DOHH2 (cell line): ENCODE measurements around the gene SLC5A6.

Source experiments
- H3F3A ChIP-seq: fragments of 200-600 bp; sonication (generic), shearing (Covaris generic); 2 replicates; pipeline ENCODE4 v1.6.0; 2016; ENCODE audit warnings: antibody characterized with exemption, mild to moderate bottlenecking; ENCODE audit not compliant: control insufficient read depth, insufficient read depth
- H3K27ac ChIP-seq: fragments of 200-600 bp; sonication (generic); 2 replicates; pipeline ENCODE4 v1.5.1; 2014; ENCODE audit warnings: low read depth, mild to moderate bottlenecking, low read length, moderate library complexity
- H3K27me3 ChIP-seq: fragments of 200-600 bp; sonication (generic); 2 replicates; pipeline ENCODE4 v1.6.1; 2014; ENCODE audit warnings: mild to moderate bottlenecking, low read length, mixed read lengths; ENCODE audit not compliant: control insufficient read depth
- H3K36me3 ChIP-seq: fragments of 200-600 bp; sonication (generic); 2 replicates; pipeline ENCODE4 v1.6.1; 2014; ENCODE audit warnings: mild to moderate bottlenecking, low read length, moderate library complexity, mixed read lengths; ENCODE audit not compliant: control insufficient read depth
- H3K4me1 ChIP-seq: fragments of 200-600 bp; sonication (generic); 2 replicates; pipeline ENCODE4 v1.6.1; 2014; ENCODE audit warnings: mild to moderate bottlenecking, low read length, mixed read lengths; ENCODE audit not compliant: control insufficient read depth
- H3K4me2 ChIP-seq: fragments of 200-600 bp; sonication (generic); 2 replicates; pipeline ENCODE4 v1.6.0; 2014; ENCODE audit warnings: mild to moderate bottlenecking, low read length, moderate library complexity
- H3K4me3 ChIP-seq: fragments of 200-600 bp; sonication (generic); 2 replicates; pipeline ENCODE4 v1.5.1; 2014; ENCODE audit warnings: mild to moderate bottlenecking, low read length, mixed read lengths
- H3K79me2 ChIP-seq: fragments of 200-600 bp; sonication (generic); 2 replicates; pipeline ENCODE4 v1.6.1; 2014; ENCODE audit warnings: mild to moderate bottlenecking, low read length, mixed read lengths; ENCODE audit not compliant: control insufficient read depth
- H3K9me2 ChIP-seq: fragments of 200-600 bp; sonication (generic); replicated peaks from 2 replicates; pipeline ENCODE4 v1.6.1; 2014; ENCODE audit warnings: mild to moderate bottlenecking, low read length, mixed read lengths; ENCODE audit not compliant: control insufficient read depth
- H3K9me3 ChIP-seq: fragments of 200-600 bp; sonication (generic); 2 replicates; pipeline ENCODE4 v1.6.1; 2014; ENCODE audit warnings: antibody characterized with exemption, low read length, mixed read lengths; ENCODE audit not compliant: control insufficient read depth, insufficient read depth
- H4K20me1 ChIP-seq: fragments of 200-600 bp; sonication (generic); 2 replicates; pipeline ENCODE4 v1.6.0; 2014; ENCODE audit warnings: low read depth, mild to moderate bottlenecking, antibody characterized with exemption, low read length, moderate library complexity; ENCODE audit not compliant: control insufficient read depth, insufficient read depth
- EZH2phosphoT487 ChIP-seq: fragments of 200-600 bp; sonication (generic); IDR thresholded peaks from 2 replicates; pipeline ENCODE4 v1.6.1; 2017; ENCODE audit warnings: borderline replicate concordance, mild to moderate bottlenecking, antibody characterized with exemption, low read length, moderate library complexity, mixed read lengths
- TF ChIP-seq, protein P1 (sequence below): fragments of 200-600 bp; sonication (generic); IDR thresholded peaks from one replicate; pipeline ENCODE4 v1.5.1; 2014; ENCODE audit warnings: antibody characterized with exemption, mild to moderate bottlenecking, low read depth, low read length; ENCODE audit not compliant: poor library complexity, severe bottlenecking

Gene SLC5A6

DNA sequence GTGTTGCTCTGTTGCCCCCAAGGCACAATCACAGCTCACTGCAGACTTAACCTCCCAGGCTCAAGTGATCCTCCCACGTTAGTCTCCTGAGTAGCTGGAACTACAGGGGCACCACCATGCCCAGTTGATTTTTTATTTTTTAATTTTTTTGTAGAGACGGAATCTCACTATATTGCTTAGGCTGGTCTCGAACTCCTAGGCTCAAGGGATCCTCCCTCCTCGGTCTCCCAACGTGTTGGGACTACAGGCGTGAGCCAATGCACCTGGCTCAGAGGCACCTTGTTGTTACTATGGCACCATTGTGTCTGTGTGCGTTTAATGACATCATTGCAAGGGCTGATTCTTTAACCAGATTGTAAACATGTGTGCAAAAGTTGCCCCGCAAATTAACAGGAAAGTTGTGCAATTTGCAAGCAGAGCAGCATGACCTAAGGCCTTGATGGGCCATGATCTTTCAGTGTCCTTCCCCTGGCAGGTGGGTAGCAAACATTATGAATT is 40.7 kb downstream of the SLC5A6 start:
- Histone ChIP-seq H3K9me3 (no peaks in the 10 kb centered on the region), H3K27me3 (no peaks in the 10 kb centered on the region), H3F3A (no peaks in the 10 kb centered on the region; the same call in 1 of the 2 replicates), H3K4me1 (peaks cover 41% of the 10 kb centered on the region), H3K79me2 (no peaks in the 10 kb centered on the region), H3K9me2 (no peaks in the 10 kb centered on the region), H3K36me3 (no peaks in the 10 kb centered on the region), H4K20me1 (no peaks in the 10 kb centered on the region), H3K27ac (no peak overlapping the region), H3K4me2 (no peak overlapping the region), H3K4me3 (no peak overlapping the region)
- TF ChIP-seq EZH2phosphoT487 = no peak
- TF ChIP-seq, protein P1, sequence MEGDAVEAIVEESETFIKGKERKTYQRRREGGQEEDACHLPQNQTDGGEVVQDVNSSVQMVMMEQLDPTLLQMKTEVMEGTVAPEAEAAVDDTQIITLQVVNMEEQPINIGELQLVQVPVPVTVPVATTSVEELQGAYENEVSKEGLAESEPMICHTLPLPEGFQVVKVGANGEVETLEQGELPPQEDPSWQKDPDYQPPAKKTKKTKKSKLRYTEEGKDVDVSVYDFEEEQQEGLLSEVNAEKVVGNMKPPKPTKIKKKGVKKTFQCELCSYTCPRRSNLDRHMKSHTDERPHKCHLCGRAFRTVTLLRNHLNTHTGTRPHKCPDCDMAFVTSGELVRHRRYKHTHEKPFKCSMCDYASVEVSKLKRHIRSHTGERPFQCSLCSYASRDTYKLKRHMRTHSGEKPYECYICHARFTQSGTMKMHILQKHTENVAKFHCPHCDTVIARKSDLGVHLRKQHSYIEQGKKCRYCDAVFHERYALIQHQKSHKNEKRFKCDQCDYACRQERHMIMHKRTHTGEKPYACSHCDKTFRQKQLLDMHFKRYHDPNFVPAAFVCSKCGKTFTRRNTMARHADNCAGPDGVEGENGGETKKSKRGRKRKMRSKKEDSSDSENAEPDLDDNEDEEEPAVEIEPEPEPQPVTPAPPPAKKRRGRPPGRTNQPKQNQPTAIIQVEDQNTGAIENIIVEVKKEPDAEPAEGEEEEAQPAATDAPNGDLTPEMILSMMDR = no peak

DNA sequence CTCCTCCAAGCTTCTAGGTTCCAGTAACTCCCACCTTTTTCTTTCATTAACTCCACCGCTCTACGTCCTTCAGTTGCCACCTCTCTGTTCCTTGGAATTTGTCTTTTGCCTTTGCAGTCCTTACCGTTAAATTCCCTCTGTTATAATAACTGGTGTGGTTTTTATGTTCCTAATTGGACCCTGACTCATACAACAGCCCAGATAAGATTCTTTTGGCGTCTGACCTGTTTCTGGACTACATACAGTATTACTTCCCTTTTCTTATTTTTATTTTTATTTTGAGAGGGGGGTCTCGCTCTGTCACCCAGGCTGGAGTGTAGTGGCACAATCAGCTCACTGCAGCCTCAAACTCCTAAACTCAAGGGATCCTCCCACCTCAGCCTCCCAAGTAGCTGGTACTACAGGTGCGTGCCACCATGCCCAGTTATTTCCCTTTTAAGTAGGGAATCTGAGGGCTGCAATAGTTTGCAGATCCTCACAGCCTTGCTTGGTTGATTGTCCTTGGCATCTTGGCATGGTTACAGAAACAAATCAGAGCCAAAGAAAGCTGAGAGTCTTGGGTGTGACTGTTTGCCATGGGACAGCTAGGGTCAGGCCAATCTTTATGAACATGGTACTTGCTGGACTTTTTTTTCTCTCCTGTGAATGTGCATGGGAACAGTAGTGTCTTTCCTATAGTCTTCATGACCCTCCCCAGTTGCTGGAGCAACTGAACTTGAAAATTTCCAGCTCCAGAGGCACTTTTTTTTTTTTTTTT is 41.3 kb downstream of the SLC5A6 start:
- TF ChIP-seq, protein P1 = no peak
- TF ChIP-seq EZH2phosphoT487 = no peak
- H3K4me1 ChIP-seq = peaks cover 37% of the 10 kb centered on the region
- H3K79me2 ChIP-seq = no peaks in the 10 kb centered on the region
- H3K9me2 ChIP-seq = no peaks in the 10 kb centered on the region
- no peaks in the 10 kb centered on the region; the same call in 1 of the 2 replicates for H3F3A ChIP-seq
- H3K4me2 ChIP-seq = peak overlapping the region; percentile 92
- H4K20me1 ChIP-seq = no peaks in the 10 kb centered on the region
- H3K27me3 ChIP-seq = no peaks in the 10 kb centered on the region
- H3K36me3 ChIP-seq = no peaks in the 10 kb centered on the region
- H3K4me3 ChIP-seq = peak overlapping the region; percentile 73
- H3K9me3 ChIP-seq = no peaks in the 10 kb centered on the region
- no peak overlapping the region for H3K27ac ChIP-seq

DNA sequence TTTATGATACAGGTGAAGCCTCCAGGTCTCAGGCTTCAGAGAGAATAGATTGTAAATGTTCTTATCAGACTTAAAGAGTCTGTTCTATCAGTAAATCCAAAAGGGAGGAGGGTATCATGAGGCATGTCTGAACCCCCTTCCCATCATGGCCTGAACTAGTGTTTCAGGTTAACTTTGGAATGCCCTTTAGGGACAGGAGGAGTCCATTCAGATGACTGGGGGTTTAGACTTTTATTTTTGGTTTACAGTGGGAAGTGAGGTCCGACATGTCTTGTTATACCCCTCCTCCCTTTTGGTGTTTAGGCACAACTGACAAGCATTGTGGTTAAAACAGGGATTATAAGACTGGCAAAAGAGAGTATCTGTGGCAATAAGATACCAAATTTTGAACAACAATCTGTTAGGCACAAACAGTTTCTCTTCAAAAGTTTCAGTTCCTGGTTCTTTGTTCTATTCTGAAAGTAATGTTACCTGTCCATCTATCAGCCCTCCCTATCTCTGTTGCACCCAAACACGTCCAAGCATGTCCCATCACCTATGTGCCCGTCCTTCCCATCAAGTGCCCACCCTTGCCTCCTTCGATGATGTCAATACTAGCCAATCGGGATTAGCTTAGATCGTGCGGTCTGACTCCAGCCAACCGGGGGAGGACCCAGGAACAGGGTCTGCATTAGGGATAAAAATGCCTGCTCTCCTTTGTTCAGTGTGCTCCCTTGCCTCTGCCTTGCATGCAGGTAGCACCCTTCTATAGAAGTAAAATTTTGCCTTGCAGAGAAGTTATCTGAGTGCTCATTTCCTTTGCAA is 46.9 kb downstream of the SLC5A6 start:
- Histone ChIP-seq H3K4me2 (peak overlapping the region; percentile 48), H3K36me3 (no peaks in the 10 kb centered on the region), H3K27me3 (no peaks in the 10 kb centered on the region), H4K20me1 (no peaks in the 10 kb centered on the region), H3K79me2 (no peaks in the 10 kb centered on the region), H3K27ac (0 out of 2 replicates have a peak overlapping the region, but pooled peaks have one; percentile 4), H3K4me1 (peaks cover 36% of the 10 kb centered on the region), H3K9me2 (no peaks in the 10 kb centered on the region), H3K9me3 (no peaks in the 10 kb centered on the region), H3K4me3 (peak overlapping the region; percentile 21), H3F3A (no peaks in the 10 kb centered on the region; the same call in 1 of the 2 replicates)
- no peak for TF ChIP-seq EZH2phosphoT487
- TF ChIP-seq, protein P1 = no peak
